ENCODE results near the gene SASH1.

The SASH1 gene

DNA sequence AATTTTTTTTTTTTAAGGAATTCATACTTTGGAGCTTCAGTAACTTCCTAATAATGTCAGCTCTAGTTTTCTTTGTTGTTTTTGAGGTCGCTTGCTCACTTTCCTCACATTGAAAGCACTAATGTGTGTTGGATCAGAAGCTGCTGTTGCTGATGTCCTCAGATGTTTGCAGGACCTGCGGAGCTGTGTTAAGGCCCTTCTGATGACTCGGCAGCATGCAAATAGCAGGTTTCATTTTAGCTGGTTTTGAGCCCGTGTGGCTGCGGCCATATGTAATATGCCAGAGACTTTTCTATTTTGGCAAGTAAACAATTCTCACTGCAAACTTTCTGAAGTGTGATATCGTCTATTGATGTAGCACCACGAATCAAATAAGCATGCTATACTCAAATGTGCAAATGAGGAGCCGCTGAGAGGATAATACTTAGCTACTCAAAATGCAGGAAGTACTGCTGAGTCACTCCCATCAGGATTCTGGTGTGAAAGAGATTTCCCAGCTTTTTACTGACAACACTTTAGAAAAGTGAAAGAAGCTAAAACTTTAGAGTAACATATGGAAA is 187.8 kb downstream of the SASH1 start:
- POLR2A ChIA-PET, result no interaction called here
- CTCF ChIA-PET, result interaction anchor here (1.5 kb wide), 1 partner anchor 353 kb away, joined by 3 read pairs; no protein-coding TSS in a partner anchor
- TF ChIP-seq, protein P1, sequence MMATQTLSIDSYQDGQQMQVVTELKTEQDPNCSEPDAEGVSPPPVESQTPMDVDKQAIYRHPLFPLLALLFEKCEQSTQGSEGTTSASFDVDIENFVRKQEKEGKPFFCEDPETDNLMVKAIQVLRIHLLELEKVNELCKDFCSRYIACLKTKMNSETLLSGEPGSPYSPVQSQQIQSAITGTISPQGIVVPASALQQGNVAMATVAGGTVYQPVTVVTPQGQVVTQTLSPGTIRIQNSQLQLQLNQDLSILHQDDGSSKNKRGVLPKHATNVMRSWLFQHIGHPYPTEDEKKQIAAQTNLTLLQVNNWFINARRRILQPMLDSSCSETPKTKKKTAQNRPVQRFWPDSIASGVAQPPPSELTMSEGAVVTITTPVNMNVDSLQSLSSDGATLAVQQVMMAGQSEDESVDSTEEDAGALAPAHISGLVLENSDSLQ (IDR thresholded peaks at IDR 0.05), result no peak
- no peak for TF ChIP-seq FOXM1 (IDR thresholded peaks at IDR 0.05; ENCODE audit: borderline replicate concordance)
- TF ChIP-seq LEF1 (IDR thresholded peaks at IDR 0.05; ENCODE audit: borderline replicate concordance), result no peak
- no peak for TF ChIP-seq ELF4 (IDR thresholded peaks at IDR 0.05)
- TF ChIP-seq HDGF (IDR thresholded peaks at IDR 0.05; ENCODE audit: borderline replicate concordance), result no peak
- no peak for TF ChIP-seq FOXA1 (IDR thresholded peaks at IDR 0.05)
- TF ChIP-seq ZNF384 (IDR thresholded peaks at IDR 0.05), result no peak
- no peak for TF ChIP-seq L3MBTL2 (conservative IDR thresholded peaks at IDR 0.05)
- no peak for TF ChIP-seq NFRKB (IDR thresholded peaks at IDR 0.05)
- no peak for DNase-seq (ENCODE audit: extremely low spot score)

DNA sequence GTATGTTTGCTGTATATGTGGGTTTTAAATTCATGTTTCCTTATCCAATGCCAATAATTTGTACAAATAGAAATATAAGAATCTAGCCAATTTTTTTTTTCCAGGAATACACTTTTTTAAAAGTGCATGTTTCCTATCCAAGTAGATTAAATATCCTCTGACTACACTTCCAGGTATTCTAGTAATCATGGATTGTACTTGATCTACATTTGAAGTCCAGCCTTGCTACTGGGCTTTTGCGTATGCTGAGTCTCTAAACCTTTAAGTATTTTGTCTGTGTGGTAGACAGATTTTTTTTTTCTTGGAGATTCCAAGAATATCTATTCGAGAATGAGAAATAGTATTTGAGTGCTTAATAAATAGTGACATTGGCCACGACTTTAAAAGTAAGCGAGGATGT is 188.3 kb downstream of the SASH1 start:
- CTCF ChIA-PET, result interaction anchor here (1.5 kb wide), 1 partner anchor 354 kb away, joined by 3 read pairs; no protein-coding TSS in a partner anchor
- TF ChIP-seq ZNF384 (IDR thresholded peaks at IDR 0.05) (no peak), FOXM1 (IDR thresholded peaks at IDR 0.05; ENCODE audit: borderline replicate concordance) (no peak), L3MBTL2 (conservative IDR thresholded peaks at IDR 0.05) (no peak), CTBP1 (IDR thresholded peaks at IDR 0.05; ENCODE audit: borderline replicate concordance) (no peak), ELF4 (IDR thresholded peaks at IDR 0.05) (no peak), SP1 (IDR thresholded peaks at IDR 0.05) (no peak), FOXK2 (IDR thresholded peaks at IDR 0.05) (no peak), HDGF (IDR thresholded peaks at IDR 0.05; ENCODE audit: borderline replicate concordance) (no peak), BHLHE40 (IDR thresholded peaks at IDR 0.05; ENCODE audit: borderline replicate concordance) (no peak), SUZ12 (IDR thresholded peaks at IDR 0.05) (no peak), FOXA1 (IDR thresholded peaks at IDR 0.05) (no peak), NFRKB (IDR thresholded peaks at IDR 0.05) (no peak), LEF1 (IDR thresholded peaks at IDR 0.05; ENCODE audit: borderline replicate concordance) (no peak), TARDBP (IDR thresholded peaks at IDR 0.05) (no peak), ARNT (IDR thresholded peaks at IDR 0.05) (no peak)
- TF ChIP-seq, protein P1 (IDR thresholded peaks at IDR 0.05), result no peak
- no peak for DNase-seq (ENCODE audit: extremely low spot score)
- POLR2A ChIA-PET, result no interaction called here

DNA sequence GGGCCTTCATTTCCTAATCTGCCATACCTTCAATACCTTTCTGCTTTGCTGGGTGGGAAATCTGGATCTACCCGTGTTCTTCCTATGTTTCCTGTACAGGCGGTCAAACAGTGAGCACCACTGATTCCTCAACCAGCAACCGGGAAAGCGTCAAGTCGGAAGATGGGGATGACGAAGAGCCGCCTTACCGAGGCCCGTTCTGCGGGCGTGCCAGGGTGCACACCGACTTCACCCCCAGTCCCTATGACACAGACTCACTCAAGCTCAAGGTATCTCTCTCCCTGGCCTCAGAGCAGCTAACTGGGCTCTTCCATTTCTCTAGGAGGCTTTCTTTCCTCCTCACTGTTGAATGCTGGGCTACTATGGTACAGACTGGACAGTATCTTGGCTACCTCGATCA is 190.1 kb downstream of the SASH1 start:
- TF ChIP-seq TARDBP (IDR thresholded peaks at IDR 0.05) (no peak), FOXK2 (IDR thresholded peaks at IDR 0.05) (no peak), ZNF384 (IDR thresholded peaks at IDR 0.05) (no peak), BHLHE40 (IDR thresholded peaks at IDR 0.05; ENCODE audit: borderline replicate concordance) (no peak), SUZ12 (IDR thresholded peaks at IDR 0.05) (no peak), ARNT (IDR thresholded peaks at IDR 0.05) (no peak), LEF1 (IDR thresholded peaks at IDR 0.05; ENCODE audit: borderline replicate concordance) (no peak), SP1 (IDR thresholded peaks at IDR 0.05) (no peak), L3MBTL2 (conservative IDR thresholded peaks at IDR 0.05) (no peak), HDGF (IDR thresholded peaks at IDR 0.05; ENCODE audit: borderline replicate concordance) (no peak), CTBP1 (IDR thresholded peaks at IDR 0.05; ENCODE audit: borderline replicate concordance) (no peak), ELF4 (IDR thresholded peaks at IDR 0.05) (no peak), FOXA1 (IDR thresholded peaks at IDR 0.05) (no peak), NFRKB (IDR thresholded peaks at IDR 0.05) (no peak), FOXM1 (IDR thresholded peaks at IDR 0.05; ENCODE audit: borderline replicate concordance) (no peak)
- TF ChIP-seq, protein P1 (IDR thresholded peaks at IDR 0.05), result no peak
- ChIA-PET POLR2A (no interaction called here), CTCF (no interaction called here)
- DNase-seq (ENCODE audit: extremely low spot score), result no peak

DNA sequence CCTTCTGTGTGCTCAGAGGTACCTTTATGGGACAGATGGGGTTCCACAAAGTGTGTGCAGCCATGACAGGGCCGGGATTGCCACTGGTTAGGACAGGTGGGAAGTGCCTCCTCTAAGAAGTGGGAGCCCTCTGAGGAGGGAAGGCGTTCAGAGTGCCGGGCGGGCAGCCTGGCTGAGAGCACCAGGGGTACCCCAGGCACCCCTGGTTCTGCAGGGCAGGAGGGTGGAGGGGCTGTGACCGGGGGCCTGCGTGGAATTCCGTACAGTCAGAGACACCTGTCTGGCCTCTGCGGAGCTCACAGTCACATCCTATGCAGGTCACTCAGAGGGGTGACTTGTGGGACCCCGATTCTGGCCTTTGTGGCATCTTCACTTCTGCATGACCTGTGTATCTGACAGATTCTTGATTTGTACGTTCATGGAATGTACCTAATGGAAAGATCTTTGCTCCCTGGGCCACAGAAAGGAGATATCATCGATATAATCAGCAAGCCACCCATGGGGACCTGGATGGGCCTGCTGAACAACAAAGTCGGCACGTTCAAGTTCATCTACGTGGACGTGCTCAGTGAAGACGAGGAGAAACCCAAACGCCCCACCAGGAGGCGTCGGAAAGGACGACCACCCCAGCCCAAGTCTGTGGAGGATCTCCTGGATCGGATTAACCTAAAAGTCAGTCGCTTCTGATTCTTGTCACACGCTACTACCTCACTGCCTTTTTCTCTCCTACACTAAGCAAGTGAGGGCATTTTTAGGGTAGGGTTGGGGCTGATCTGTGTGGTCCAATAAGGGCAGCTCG is 190.9 kb downstream of the SASH1 start:
- DNase-seq (ENCODE audit: extremely low spot score), result no peak
- ChIA-PET CTCF (interaction anchor here (1.0 kb wide), 1 partner anchor 26 kb away, joined by 5 read pairs; no protein-coding TSS in a partner anchor), POLR2A (no interaction called here)
- TF ChIP-seq SUZ12 (IDR thresholded peaks at IDR 0.05) (no peak), ZNF384 (IDR thresholded peaks at IDR 0.05) (no peak), SP1 (IDR thresholded peaks at IDR 0.05) (no peak), FOXK2 (IDR thresholded peaks at IDR 0.05) (no peak), HDGF (IDR thresholded peaks at IDR 0.05; ENCODE audit: borderline replicate concordance) (no peak), FOXM1 (IDR thresholded peaks at IDR 0.05; ENCODE audit: borderline replicate concordance) (no peak)

DNA sequence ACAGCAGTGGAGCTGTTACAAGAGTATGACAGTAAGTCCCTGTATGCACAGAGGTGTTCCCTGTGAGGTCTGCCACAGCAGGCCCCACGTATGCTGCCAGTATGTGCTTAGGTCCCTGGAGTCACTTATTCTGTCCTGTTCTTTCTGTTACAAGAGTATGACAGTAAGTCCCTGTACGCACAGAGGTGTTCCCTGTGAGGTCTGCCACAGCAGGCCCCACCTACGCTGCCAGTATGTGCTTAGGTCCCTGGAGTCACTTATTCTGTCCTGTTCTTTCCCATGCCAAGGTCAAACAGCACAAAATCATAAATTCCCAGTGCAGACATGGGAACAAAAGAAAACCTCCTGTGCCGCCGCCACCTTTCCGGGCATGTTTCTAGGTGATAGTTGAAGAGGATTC is 192.2 kb downstream of the SASH1 start:
- POLR2A ChIA-PET, result no interaction called here
- DNase-seq (ENCODE audit: extremely low spot score), result no peak
- CTCF ChIA-PET, result interaction anchor here (1.0 kb wide), 1 partner anchor 25 kb away, joined by 5 read pairs; no protein-coding TSS in a partner anchor
- TF ChIP-seq HDGF (IDR thresholded peaks at IDR 0.05; ENCODE audit: borderline replicate concordance), result no peak
- TF ChIP-seq ARNT (IDR thresholded peaks at IDR 0.05), result no peak
- TF ChIP-seq ZNF384 (IDR thresholded peaks at IDR 0.05), result no peak
- TF ChIP-seq TARDBP (IDR thresholded peaks at IDR 0.05), result no peak
- TF ChIP-seq FOXA1 (IDR thresholded peaks at IDR 0.05), result no peak
- no peak for TF ChIP-seq LEF1 (IDR thresholded peaks at IDR 0.05; ENCODE audit: borderline replicate concordance)
- TF ChIP-seq, protein P1 (IDR thresholded peaks at IDR 0.05), result no peak
- TF ChIP-seq L3MBTL2 (conservative IDR thresholded peaks at IDR 0.05), result no peak
- no peak for TF ChIP-seq NFRKB (IDR thresholded peaks at IDR 0.05)
- TF ChIP-seq CTBP1 (IDR thresholded peaks at IDR 0.05; ENCODE audit: borderline replicate concordance), result no peak
